GM12872 (cell line): ENCODE data around the gene DNAJA4.
A peak's percentile ranks its signal among the peaks of the same experiment; 100 is the strongest.

ENCODE experiments used
- CTCF ChIP-seq: IDR thresholded peaks from 3 replicates; pipeline ENCODE4 v1.5.1; 2011; ENCODE audit warnings: low read depth, mild to moderate bottlenecking, low read length, moderate library complexity; ENCODE audit not compliant: insufficient read depth

DNAJA4 gene

GRCh38 chr15:78302579-78303312 lies 38.4 kb downstream of the DNAJA4 start:
- TF ChIP-seq CTCF: no peak

- TF ChIP-seq CTCF: no peak
Measured at GRCh38 chr15:78304216-78305066, 40.1 kb downstream of the DNAJA4 start.

- TF ChIP-seq CTCF: no peak
Measured at GRCh38 chr15:78306176-78306774, 41.9 kb downstream of the DNAJA4 start.

- TF ChIP-seq CTCF: no peak
Measured at GRCh38 chr15:78307976-78308375, 43.6 kb downstream of the DNAJA4 start.

GRCh38 chr15:78308422-78309032 lies 44.2 kb downstream of the DNAJA4 start:
- TF ChIP-seq CTCF: peak; percentile 93

GRCh38 chr15:78311292-78311691 lies 46.9 kb downstream of the DNAJA4 start:
- TF ChIP-seq CTCF: no peak

GRCh38 chr15:78312536-78312935 lies 48.2 kb downstream of the DNAJA4 start:
- no peak for TF ChIP-seq CTCF
